HepG2 (cell line): ENCODE data around the gene GADD45A. TPM values are rescaled to one million over a fixed set of nuclear protein-coding genes. Genes with fewer than 3 reads are reported as not detected.

Experiments used
- ATAC-seq: fragments of 200-7000 bp; cut with Tn5 transposase; 3 replicates; pipeline ENCODE4 v1.9.1; 2020; ENCODE audit warnings: mild to moderate bottlenecking, moderate library complexity
- BruUV-seq: library from RNA; stranded (reverse); fragments of 400-500 nt; replicated peaks from 2 replicates; lab custom pipeline; 2021; lab: Mats Ljungman, UMichigan
- CTCF ChIA-PET: fragments of 300-600 bp; formaldehyde crosslinking; extraction: SDS; loops from one replicate; lab custom pipeline; 2021; ENCODE audit warnings: low total read pairs, inconsistent platforms, low intra/inter-chr PET ratio; lab: Yijun Ruan, JAX
- POLR2A ChIA-PET: fragments of 350-600 bp; sonication (Branson Sonifier 250); formaldehyde crosslinking; loops from one replicate; lab custom pipeline; 2020; ENCODE audit warnings: antibody characterized with exemption, inconsistent platforms; lab: Yijun Ruan, JAX
- DNase-seq: peaks from one replicate; pipeline ENCODE4 v3.0.0-alpha.2; 2015; ENCODE audit warnings: low spot score
- FAIRE-seq: peaks from 3 replicates; lab custom pipeline; 2011; peaks lifted over from hg19 to GRCh38; lab: Jason Lieb, UNC
- H2AFZ ChIP-seq: one replicate; pipeline ENCODE4 v1.6.1; 2011; ENCODE audit warnings: low read length, inconsistent platforms
- H3K27ac ChIP-seq: fragments of 300-600 bp; 3 replicates; pipeline ENCODE4 v1.8.0; 2011; ENCODE audit warnings: mixed run types, mild to moderate bottlenecking, mixed read lengths, low read length, inconsistent platforms; ENCODE audit not compliant: insufficient read depth; ENCODE audit errors: extremely low read length
- H3K27me3 ChIP-seq, 2 experiments: fragments of 200-600 bp in 1 of 2; 2 replicates in 1 of 2; 3 replicates in 1 of 2; pipeline versions ENCODE4 v1.6.0 to v1.8.0; 2011; ENCODE audit warnings: low read length in 2 of 2, mild to moderate bottlenecking in 2 of 2, moderate library complexity in 2 of 2, inconsistent platforms in 1 of 2; ENCODE audit not compliant: insufficient read depth in 2 of 2, control insufficient read depth in 1 of 2
- H3K36me3 ChIP-seq, 2 experiments: fragments of 200-600 bp in 1 of 2; replicated peaks in 1 of 2; 2 replicates in 1 of 2; 3 replicates in 1 of 2; pipeline versions ENCODE4 v1.5.1 to v1.8.0; 2011; ENCODE audit warnings: low read length in 2 of 2, inconsistent platforms in 1 of 2; ENCODE audit not compliant: insufficient read depth in 2 of 2, control insufficient read depth in 1 of 2
- H3K4me1 ChIP-seq: 2 replicates; pipeline ENCODE4 v1.5.1; 2012; ENCODE audit warnings: low read length, inconsistent platforms; ENCODE audit not compliant: insufficient read depth
- H3K4me2 ChIP-seq: 2 replicates; pipeline ENCODE4 v1.6.0; 2011; ENCODE audit warnings: low read depth, low read length, inconsistent platforms
- H3K4me3 ChIP-seq, 3 experiments: fragments of 200-600 bp in 1 of 3; sonication (generic), shearing (Covaris generic) in 1 of 3; replicated peaks in 1 of 3; 2 replicates each; pipeline ENCODE4 v1.5.1; 2011 to 2016; ENCODE audit warnings: low read length in 3 of 3, inconsistent platforms in 2 of 3, low read depth in 2 of 3, mild to moderate bottlenecking in 2 of 3, control low read depth in 1 of 3, mixed read lengths in 1 of 3; ENCODE audit not compliant: insufficient read depth in 1 of 3
- H3K79me2 ChIP-seq: one replicate; pipeline ENCODE4 v1.6.1; 2011; ENCODE audit warnings: low read length, inconsistent platforms; ENCODE audit not compliant: insufficient read depth
- H3K9ac ChIP-seq: 2 replicates; pipeline ENCODE4 v1.6.0; 2011; ENCODE audit warnings: mild to moderate bottlenecking, low read depth, low read length, inconsistent platforms; ENCODE audit not compliant: insufficient read depth
- H3K9me3 ChIP-seq: 2 replicates; pipeline ENCODE4 v1.5.1; 2012; ENCODE audit warnings: mild to moderate bottlenecking, low read length
- H4K20me1 ChIP-seq: 2 replicates; pipeline ENCODE4 v1.6.0; 2011; ENCODE audit warnings: inconsistent platforms, mild to moderate bottlenecking, low read length, moderate library complexity; ENCODE audit not compliant: insufficient read depth
- BCLAF1 ChIP-seq: fragments of 450-650 bp; IDR thresholded peaks from 2 replicates; pipeline ENCODE4 v1.6.1; 2017; ENCODE audit warnings: mild to moderate bottlenecking
- ESRRA ChIP-seq: sonication (generic); formaldehyde crosslinking; IDR thresholded peaks from 2 replicates; pipeline ENCODE4 v1.5.1; 2020; ENCODE audit warnings: mild to moderate bottlenecking, low read depth, missing genetic modification reagents
- NBN ChIP-seq: fragments of 450-650 bp; conservative IDR thresholded peaks from 2 replicates; pipeline ENCODE4 v1.6.1; 2017
- ZFP1 ChIP-seq: IDR thresholded peaks from 2 replicates; pipeline ENCODE4 v1.6.1; 2016
- ZNF552 ChIP-seq: sonication (generic); formaldehyde crosslinking; IDR thresholded peaks from 2 replicates; pipeline ENCODE4 v1.9.0; 2022; ENCODE audit warnings: missing genetic modification reagents, mild to moderate bottlenecking, borderline replicate concordance
- WGBS: methylation state at CpG from one replicate; pipeline ENCODE4 v1.1.6; 2017; ENCODE audit warnings: low lambda C conversion rate; 5-methylcytosine and 5-hydroxymethylcytosine counted together
- in situ Hi-C: cut with HindIII; loops from 2 replicates; pipeline ENCODE4 v1.10.0; 2017; ENCODE audit warnings: low pct_unique_long_range_greater_than_20kb; ENCODE audit not compliant: extremely low pct_ligation_motif_present
- intact Hi-C: fragments of 100-400 bp; cut with micrococcal nuclease; formaldehyde crosslinking; loops from one replicate; pipeline ENCODE4 v1.10.0; 2022; ENCODE audit not compliant: unreplicated experiment
- polyA plus RNA-seq, 8 experiments: library from polyadenylated mRNA; depleted of rRNA in 3 of 8; stranded (reverse) in 7 of 8; unstranded in 1 of 8; fragments of >200 nt; fragmentation: Illumina TruSeq in 4 of 8; extraction: Trizol in 4 of 8; gene quantifications; 2 replicates each; pipeline versions ENCODE4 v1.2.1 to v1.2.3, GENCODE V29; 2011 to 2016; ENCODE audit warnings: low read depth in 4 of 8, missing spikeins in 1 of 8, mixed read lengths in 1 of 8; ENCODE audit not compliant: insufficient read depth in 1 of 8
- total RNA-seq, 5 experiments: library from RNA; depleted of rRNA; stranded (reverse); fragments of >200 nt; fragmentation: Illumina TruSeq; extraction: Trizol; gene quantifications; 2 replicates each; pipeline ENCODE4 v1.2.3, GENCODE V29; 2016; ENCODE audit warnings: low read depth in 1 of 5
- TF ChIP-seq, protein P1 (sequence below): sonication (generic); formaldehyde crosslinking; IDR thresholded peaks from 2 replicates; pipeline ENCODE4 v1.4.0; 2020; ENCODE audit warnings: low read depth, missing genetic modification reagents
- TF ChIP-seq, protein P2 (sequence below): sonication (generic); formaldehyde crosslinking; IDR thresholded peaks from 2 replicates; pipeline ENCODE4 v1.5.0; 2020; ENCODE audit warnings: mild to moderate bottlenecking, missing genetic modification reagents, borderline replicate concordance

Gene GADD45A
- total and polyA plus RNA-seq, 2 of the 13 experiments (the other 11 are each of a cell fraction or from before 2014, with no cell fraction given), result 33.2 to 46.2 TPM

- no peak for DNase-seq
- in situ Hi-C loops (no loop called here), intact Hi-C loops (loop anchor here (5.0 kb wide), 2 partner anchors 36 to 109 kb away; no protein-coding TSS in a partner anchor)
- no TSS peak for BruUV-seq
- Histone ChIP-seq H4K20me1 (no peaks in the 10 kb centered on the region), H3K4me1 (peaks cover 49% of the 10 kb centered on the region), H3K79me2 (no peaks in the 10 kb centered on the region), H3K9ac (no peak overlapping the region), H3K9me3 (no peaks in the 10 kb centered on the region), H3K4me2 (peak overlapping the region; percentile 55), H3K36me3 (no peaks in the 10 kb centered on the region), H2AFZ (no peak overlapping the region), H3K27me3 (no peaks in the 10 kb centered on the region), H3K4me3 (peak overlapping the region in 1 of 3 experiments; percentile 29; a peak in 1 of 6 replicates), H3K27ac (peak overlapping the region; percentile 0)
- FAIRE-seq, result peak; percentile 8
- WGBS, result 37% methylated on average over 3 of the region's 3 CpGs
- TF ChIP-seq ZNF552 (no peak), ESRRA (CRISPR knock-in tag) (no peak), NBN (no peak), BCLAF1 (no peak), ZFP1 (CRISPR knock-in tag) (no peak)
- TF ChIP-seq, protein P1, sequence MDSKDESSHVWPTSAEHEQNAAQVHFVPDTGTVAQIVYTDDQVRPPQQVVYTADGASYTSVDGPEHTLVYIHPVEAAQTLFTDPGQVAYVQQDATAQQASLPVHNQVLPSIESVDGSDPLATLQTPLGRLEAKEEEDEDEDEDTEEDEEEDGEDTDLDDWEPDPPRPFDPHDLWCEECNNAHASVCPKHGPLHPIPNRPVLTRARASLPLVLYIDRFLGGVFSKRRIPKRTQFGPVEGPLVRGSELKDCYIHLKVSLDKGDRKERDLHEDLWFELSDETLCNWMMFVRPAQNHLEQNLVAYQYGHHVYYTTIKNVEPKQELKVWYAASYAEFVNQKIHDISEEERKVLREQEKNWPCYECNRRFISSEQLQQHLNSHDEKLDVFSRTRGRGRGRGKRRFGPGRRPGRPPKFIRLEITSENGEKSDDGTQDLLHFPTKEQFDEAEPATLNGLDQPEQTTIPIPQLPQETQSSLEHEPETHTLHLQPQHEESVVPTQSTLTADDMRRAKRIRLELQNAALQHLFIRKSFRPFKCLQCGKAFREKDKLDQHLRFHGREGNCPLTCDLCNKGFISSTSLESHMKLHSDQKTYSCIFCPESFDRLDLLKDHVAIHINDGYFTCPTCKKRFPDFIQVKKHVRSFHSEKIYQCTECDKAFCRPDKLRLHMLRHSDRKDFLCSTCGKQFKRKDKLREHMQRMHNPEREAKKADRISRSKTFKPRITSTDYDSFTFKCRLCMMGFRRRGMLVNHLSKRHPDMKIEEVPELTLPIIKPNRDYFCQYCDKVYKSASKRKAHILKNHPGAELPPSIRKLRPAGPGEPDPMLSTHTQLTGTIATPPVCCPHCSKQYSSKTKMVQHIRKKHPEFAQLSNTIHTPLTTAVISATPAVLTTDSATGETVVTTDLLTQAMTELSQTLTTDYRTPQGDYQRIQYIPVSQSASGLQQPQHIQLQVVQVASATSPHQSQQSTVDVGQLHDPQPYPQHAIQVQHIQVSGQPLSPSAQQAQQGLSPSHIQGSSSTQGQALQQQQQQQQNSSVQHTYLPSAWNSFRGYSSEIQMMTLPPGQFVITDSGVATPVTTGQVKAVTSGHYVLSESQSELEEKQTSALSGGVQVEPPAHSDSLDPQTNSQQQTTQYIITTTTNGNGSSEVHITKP (CRISPR knock-in tag), result no peak
- TF ChIP-seq, protein P2, sequence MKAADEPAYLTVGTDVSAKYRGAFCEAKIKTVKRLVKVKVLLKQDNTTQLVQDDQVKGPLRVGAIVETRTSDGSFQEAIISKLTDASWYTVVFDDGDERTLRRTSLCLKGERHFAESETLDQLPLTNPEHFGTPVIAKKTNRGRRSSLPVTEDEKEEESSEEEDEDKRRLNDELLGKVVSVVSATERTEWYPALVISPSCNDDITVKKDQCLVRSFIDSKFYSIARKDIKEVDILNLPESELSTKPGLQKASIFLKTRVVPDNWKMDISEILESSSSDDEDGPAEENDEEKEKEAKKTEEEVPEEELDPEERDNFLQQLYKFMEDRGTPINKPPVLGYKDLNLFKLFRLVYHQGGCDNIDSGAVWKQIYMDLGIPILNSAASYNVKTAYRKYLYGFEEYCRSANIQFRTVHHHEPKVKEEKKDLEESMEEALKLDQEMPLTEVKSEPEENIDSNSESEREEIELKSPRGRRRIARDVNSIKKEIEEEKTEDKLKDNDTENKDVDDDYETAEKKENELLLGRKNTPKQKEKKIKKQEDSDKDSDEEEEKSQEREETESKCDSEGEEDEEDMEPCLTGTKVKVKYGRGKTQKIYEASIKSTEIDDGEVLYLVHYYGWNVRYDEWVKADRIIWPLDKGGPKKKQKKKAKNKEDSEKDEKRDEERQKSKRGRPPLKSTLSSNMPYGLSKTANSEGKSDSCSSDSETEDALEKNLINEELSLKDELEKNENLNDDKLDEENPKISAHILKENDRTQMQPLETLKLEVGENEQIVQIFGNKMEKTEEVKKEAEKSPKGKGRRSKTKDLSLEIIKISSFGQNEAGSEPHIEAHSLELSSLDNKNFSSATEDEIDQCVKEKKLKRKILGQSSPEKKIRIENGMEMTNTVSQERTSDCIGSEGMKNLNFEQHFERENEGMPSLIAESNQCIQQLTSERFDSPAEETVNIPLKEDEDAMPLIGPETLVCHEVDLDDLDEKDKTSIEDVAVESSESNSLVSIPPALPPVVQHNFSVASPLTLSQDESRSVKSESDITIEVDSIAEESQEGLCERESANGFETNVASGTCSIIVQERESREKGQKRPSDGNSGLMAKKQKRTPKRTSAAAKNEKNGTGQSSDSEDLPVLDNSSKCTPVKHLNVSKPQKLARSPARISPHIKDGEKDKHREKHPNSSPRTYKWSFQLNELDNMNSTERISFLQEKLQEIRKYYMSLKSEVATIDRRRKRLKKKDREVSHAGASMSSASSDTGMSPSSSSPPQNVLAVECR (CRISPR knock-in tag), result no peak
- ATAC-seq, result peak; percentile 64
- ChIA-PET CTCF (no interaction called here), POLR2A (interaction anchor here (1.1 to 3.6 kb wide), 3 partner anchors 39 to 112 kb away, joined by 3 to 28 read pairs (median 3); partner anchors contain the start of gene GADD45A)
These were observed 38.6 kb upstream of the GADD45A start for GRCh38 chr1:67646145-67647035.
